Common myeloid progenitor, CD34-positive (primary cell): Measurements from ENCODE around the gene CD52.

Experiments used
- CTCF ChIA-PET: fragments of 350-600 bp; sonication (Branson Sonifier 250); formaldehyde crosslinking; loops from one replicate; lab custom pipeline; 2021; ENCODE audit warnings: antibody characterized with exemption; lab: Charles Lee
- POLR2A ChIA-PET: fragments of 350-600 bp; sonication (Branson Sonifier 250); formaldehyde crosslinking; loops from one replicate; lab custom pipeline; 2021; ENCODE audit warnings: antibody characterized with exemption; lab: Charles Lee
- DNase-seq, 3 donors: peaks; one replicate each; pipeline versions ENCODE4 v3.0.0 to v3.0.0-alpha.2; 2013
- H3K27ac ChIP-seq, 2 experiments: 1 replicate in 1 of 2; 2 replicates in 1 of 2; pipeline ENCODE4 v1.7.0; 2013; ENCODE audit warnings: inconsistent platforms in 2 of 2, low read length in 2 of 2, mild to moderate bottlenecking in 2 of 2, low read depth in 1 of 2, moderate library complexity in 1 of 2; ENCODE audit not compliant: severe bottlenecking in 2 of 2, insufficient read depth in 1 of 2, poor library complexity in 1 of 2
- H3K27me3 ChIP-seq, 5 experiments: replicated peaks in 2 of 5; 1 replicate in 3 of 5; 2 replicates in 2 of 5; pipeline versions ENCODE4 v1.6.1 to v1.7.0; 2013; ENCODE audit warnings: low read length in 4 of 5, mild to moderate bottlenecking in 2 of 5, moderate library complexity in 2 of 5, inconsistent platforms in 1 of 5; ENCODE audit not compliant: insufficient read depth in 5 of 5, control insufficient read depth in 4 of 5
- H3K36me3 ChIP-seq, 4 experiments: 1 replicate in 2 of 4; 2 replicates in 2 of 4; pipeline versions ENCODE4 v1.6.1 to v1.7.0; 2013; ENCODE audit warnings: low read length in 3 of 4, control low read depth in 1 of 4, mild to moderate bottlenecking in 1 of 4; ENCODE audit not compliant: control insufficient read depth in 4 of 4, insufficient read depth in 4 of 4
- H3K4me1 ChIP-seq, 4 experiments: 1 replicate in 3 of 4; 2 replicates in 1 of 4; pipeline versions ENCODE4 v1.6.1 to v1.7.1; 2013; ENCODE audit warnings: low read length in 3 of 4, mild to moderate bottlenecking in 3 of 4, control low read depth in 1 of 4, inconsistent platforms in 1 of 4, moderate library complexity in 1 of 4; ENCODE audit not compliant: control insufficient read depth in 4 of 4, insufficient read depth in 4 of 4; ENCODE audit errors: control extremely low read depth in 1 of 4
- H3K4me3 ChIP-seq, 7 experiments: 1 replicate in 4 of 7; 2 replicates in 3 of 7; pipeline versions ENCODE4 v1.5.1 to v1.7.0; 2013; ENCODE audit warnings: mild to moderate bottlenecking in 7 of 7, low read length in 6 of 7, moderate library complexity in 6 of 7, inconsistent platforms in 2 of 7, low read depth in 2 of 7, control low read depth in 1 of 7; ENCODE audit not compliant: insufficient read depth in 4 of 7, control insufficient read depth in 1 of 7; ENCODE audit errors: extremely low read depth in 1 of 7
- H3K9me3 ChIP-seq, 5 experiments: 1 replicate in 4 of 5; 2 replicates in 1 of 5; pipeline versions ENCODE4 v1.6.1 to v1.7.1; 2013; ENCODE audit warnings: low read length in 4 of 5, mild to moderate bottlenecking in 2 of 5, inconsistent platforms in 1 of 5, low read depth in 1 of 5, moderate library complexity in 1 of 5; ENCODE audit not compliant: control insufficient read depth in 4 of 5, insufficient read depth in 2 of 5; ENCODE audit errors: control extremely low read depth in 1 of 5
- WGBS: methylation state at CpG from one replicate; pipeline ENCODE4 v1.1.5; 2013; ENCODE audit not compliant: insufficient coverage; 5-methylcytosine and 5-hydroxymethylcytosine counted together

CD52 gene

DNA sequence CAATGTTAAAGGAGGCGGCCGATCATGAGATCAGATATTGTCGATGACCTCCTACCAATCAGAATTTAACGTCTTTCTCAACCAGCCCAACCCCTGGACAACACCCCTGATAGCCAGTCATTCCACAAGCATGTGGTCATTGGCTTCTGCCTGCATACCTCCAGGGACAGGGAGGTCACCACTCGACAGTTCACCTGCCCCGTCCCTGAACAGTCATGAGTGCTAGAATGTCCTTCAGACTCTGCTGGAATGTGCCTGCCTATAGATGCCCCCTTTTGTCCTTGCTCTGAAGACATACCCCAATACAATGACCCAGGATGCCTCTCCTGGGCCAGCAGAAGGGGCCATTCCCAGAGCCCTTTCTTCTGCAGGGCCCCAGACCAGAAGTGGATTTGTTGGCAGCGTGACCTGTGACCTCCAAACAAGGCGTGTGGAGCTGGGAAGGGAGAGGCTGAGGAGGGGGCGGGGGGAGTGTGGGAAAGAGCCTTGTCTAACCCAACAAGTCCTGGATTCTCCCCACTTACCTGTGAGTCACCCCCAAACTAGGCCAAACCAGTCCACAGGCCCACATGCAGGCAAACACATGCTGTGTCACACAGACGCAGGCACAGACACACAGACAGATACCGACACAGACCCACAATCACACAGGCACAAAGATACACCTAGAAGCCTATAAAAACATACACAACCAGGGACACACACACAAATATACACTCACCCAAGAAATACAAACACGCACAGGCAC is 34.0 kb downstream of the CD52 start:
- Histone ChIP-seq H3K27me3 (peaks cover 0 to 2% (median 0%) of the 10 kb centered on the region in 5 experiments), H3K9me3 (no peaks in the 10 kb centered on the region), H3K4me1 (peaks cover 0 to 5% (median 0%) of the 10 kb centered on the region in 4 experiments), H3K4me3 (no peak overlapping the region), H3K36me3 (no peaks in the 10 kb centered on the region), H3K27ac (no peak overlapping the region)
- DNase-seq = no peak
- over 99% methylated on average over 9 of the region's 12 CpGs for WGBS
- POLR2A ChIA-PET = no interaction called here
- CTCF ChIA-PET = interaction anchor here (1.2 to 1.5 kb wide), 2 partner anchors 30 to 66 kb away, joined by 4 read pairs; no protein-coding TSS in a partner anchor

DNA sequence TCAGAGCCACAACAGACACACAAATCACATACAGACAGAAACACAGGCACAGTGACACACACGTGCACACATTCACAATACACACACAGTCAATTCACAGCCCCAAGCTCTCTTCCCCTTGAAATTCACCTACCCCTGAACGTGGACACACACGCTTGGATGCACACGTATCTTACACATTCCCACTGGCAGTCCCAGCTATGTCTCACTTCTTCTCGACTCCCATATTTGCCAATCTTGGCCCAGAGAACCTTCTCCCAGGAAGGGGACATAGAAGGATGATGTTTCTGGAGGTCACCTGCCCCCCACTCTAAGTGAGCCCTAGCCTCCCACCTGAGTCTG is 34.6 kb downstream of the CD52 start:
- 90% methylated on average over 5 of the region's 5 CpGs for WGBS
- H3K27ac ChIP-seq = no peak overlapping the region
- H3K4me1 ChIP-seq = peaks cover 0 to 5% (median 0%) of the 10 kb centered on the region in 4 experiments
- CTCF ChIA-PET = no interaction called here
- POLR2A ChIA-PET = no interaction called here
- no peak overlapping the region for H3K4me3 ChIP-seq
- no peaks in the 10 kb centered on the region for H3K36me3 ChIP-seq
- H3K9me3 ChIP-seq = no peaks in the 10 kb centered on the region
- H3K27me3 ChIP-seq = peaks cover 0 to 2% (median 0%) of the 10 kb centered on the region in 5 experiments
- DNase-seq = no peak

DNA sequence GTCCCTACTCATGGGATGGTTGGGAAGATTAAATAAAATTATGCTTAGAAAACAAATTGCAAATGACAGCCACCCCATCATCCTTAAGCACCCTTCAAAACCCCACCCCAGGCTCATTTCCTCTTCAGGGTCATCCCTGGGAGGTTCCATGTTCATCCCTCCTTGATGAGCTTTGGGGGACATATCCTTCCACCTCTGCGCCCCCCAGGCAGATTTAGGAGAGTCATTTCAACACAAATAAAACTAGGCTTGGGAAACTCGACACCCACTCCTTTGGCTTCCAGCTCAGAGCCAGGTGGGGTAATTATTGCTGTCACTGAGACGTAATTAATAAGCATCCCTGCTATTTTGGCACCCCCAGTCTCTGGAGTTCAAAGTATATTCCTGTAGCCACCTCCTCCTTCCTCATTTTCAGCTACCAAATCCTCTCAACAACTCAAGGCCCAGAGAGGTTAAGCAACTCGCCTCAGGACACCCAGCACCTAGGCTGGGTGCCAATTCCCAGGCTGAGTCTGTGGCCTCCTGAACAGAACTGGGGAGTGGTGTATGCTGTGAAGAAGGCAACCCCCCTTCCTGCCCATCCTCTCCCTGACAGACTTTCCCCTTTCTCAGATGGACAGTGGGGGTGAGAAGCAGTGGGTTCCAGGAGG is 35.6 kb downstream of the CD52 start:
- no peak for DNase-seq
- H3K27ac ChIP-seq = no peak overlapping the region
- no peak overlapping the region for H3K4me3 ChIP-seq
- no peaks in the 10 kb centered on the region for H3K36me3 ChIP-seq
- H3K27me3 ChIP-seq = peaks cover 0 to 4% (median 0%) of the 10 kb centered on the region in 5 experiments
- no peaks in the 10 kb centered on the region for H3K9me3 ChIP-seq
- CTCF ChIA-PET = interaction anchor here (1.0 kb wide), 1 partner anchor 35 kb away, joined by 3 read pairs; the partner anchor contains the start of gene CD52
- POLR2A ChIA-PET = no interaction called here
- H3K4me1 ChIP-seq = peaks cover 0 to 5% (median 0%) of the 10 kb centered on the region in 4 experiments
- WGBS = 100% methylated on average over 3 of the region's 4 CpGs

DNA sequence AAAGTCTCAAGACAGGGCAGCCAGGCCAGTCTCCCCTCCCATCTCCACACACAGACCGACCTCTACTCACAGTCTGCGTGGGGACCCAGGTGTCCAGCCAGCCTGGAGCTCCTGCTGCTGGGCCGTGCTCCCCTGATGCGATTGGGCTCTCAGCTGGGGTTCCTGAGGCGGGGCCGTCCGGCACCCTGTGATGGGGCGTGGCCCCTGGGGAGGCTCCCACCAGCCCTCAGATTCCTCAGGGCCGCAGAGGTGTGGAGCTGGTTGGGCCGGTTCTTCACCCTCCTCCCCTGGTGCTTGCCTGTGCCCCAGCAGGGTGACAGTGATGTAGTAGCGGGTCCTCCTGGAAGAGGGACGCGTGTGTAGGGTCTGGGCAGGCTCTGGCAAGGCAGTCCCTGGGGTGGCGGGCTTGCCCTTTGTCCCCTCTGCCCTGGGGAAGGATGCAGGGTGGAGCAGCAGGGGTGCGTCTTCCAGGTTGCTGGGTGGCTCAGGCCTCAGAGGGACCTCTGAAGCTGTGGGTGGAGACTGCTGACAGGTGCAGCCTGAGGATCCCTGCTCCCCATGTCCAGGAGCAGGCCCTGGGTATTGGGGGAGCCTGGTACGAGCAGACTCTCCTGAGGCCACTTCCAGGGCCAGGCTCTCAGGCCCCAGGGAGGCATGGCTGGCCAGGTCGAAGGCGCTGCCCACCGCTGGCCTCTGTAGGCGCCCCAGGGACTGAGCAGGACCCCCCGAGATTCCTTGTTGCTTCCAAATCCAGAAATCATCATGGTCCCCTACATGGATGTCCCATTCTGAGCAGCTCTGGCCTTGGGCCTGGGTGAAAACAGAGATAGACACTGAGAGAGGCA is 36.4 kb downstream of the CD52 start, which contains the start of gene CRYBG2:
CRYBG2 (minus strand) TSS at position 155 of the 845 bp plus-strand sequence. CDS start 7,473 bp downstream, outside the sequence.
- peaks cover 0 to 13% (median 7%) of the 10 kb centered on the region in 5 experiments for H3K27me3 ChIP-seq
- no peaks in the 10 kb centered on the region for H3K9me3 ChIP-seq
- no peak within 1 kb of the TSS for H3K27ac ChIP-seq
- POLR2A ChIA-PET = no interaction called here
- no peaks in the 10 kb centered on the region for H3K36me3 ChIP-seq
- CTCF ChIA-PET = interaction anchor here (1.0 to 1.5 kb wide), 2 partner anchors 11 to 36 kb away, joined by 3 read pairs; partner anchors contain the start of gene CD52
- no peak within 1 kb of the TSS for H3K4me3 ChIP-seq
- DNase-seq = no peak
- H3K4me1 ChIP-seq = peaks cover 0 to 5% (median 0%) of the 10 kb centered on the region in 4 experiments
- WGBS = 96% methylated on average over 15 of the region's 21 CpGs

GRCh38 chr1:26354972-26355371 is 37.2 kb downstream of the CD52 start:
- Histone ChIP-seq H3K27ac (no peak overlapping the region), H3K9me3 (no peaks in the 10 kb centered on the region), H3K4me1 (peaks cover 0 to 6% (median 3%) of the 10 kb centered on the region in 4 experiments), H3K36me3 (no peaks in the 10 kb centered on the region), H3K4me3 (no peak overlapping the region), H3K27me3 (peaks cover 0 to 21% (median 7%) of the 10 kb centered on the region in 5 experiments)
- DNase-seq = no peak
- ChIA-PET CTCF (interaction anchor here (1.5 to 1.6 kb wide), 2 partner anchors 12 to 70 kb away, joined by 3 to 4 read pairs; no protein-coding TSS in a partner anchor), POLR2A (no interaction called here)
- 100% methylated on average over 8 of the region's 9 CpGs for WGBS

GRCh38 chr1:26356106-26356505 is 38.3 kb downstream of the CD52 start:
- peaks cover 0 to 14% (median 13%) of the 10 kb centered on the region in 4 experiments for H3K4me1 ChIP-seq
- ChIA-PET CTCF (interaction anchor here (1.6 kb wide), 1 partner anchor 71 kb away, joined by 4 read pairs; no protein-coding TSS in a partner anchor), POLR2A (no interaction called here)
- H3K27ac ChIP-seq = no peak overlapping the region
- peaks cover 0 to 32% (median 13%) of the 10 kb centered on the region in 5 experiments for H3K27me3 ChIP-seq
- H3K36me3 ChIP-seq = no peaks in the 10 kb centered on the region
- no peak for DNase-seq
- H3K9me3 ChIP-seq = no peaks in the 10 kb centered on the region
- WGBS = 100% methylated on average over 2 of the region's 5 CpGs
- no peak overlapping the region for H3K4me3 ChIP-seq
